ENCODE data around the gene OLFML2B. TPM values are rescaled to one million over a fixed set of nuclear protein-coding genes. Genes with fewer than 3 reads are reported as not detected.

Gene OLFML2B
- polyA plus RNA-seq, 1 of the 3 experiments (the other 2 are of a cell fraction): 7.3 TPM

GRCh38 chr1:161935264-161935663 lies 88.4 kb downstream of the OLFML2B start (continued):
- TF ChIP-seq MXI1 (IDR thresholded peaks at IDR 0.05; ENCODE audit: low read depth, low read length): no peak
- TF ChIP-seq SMC3 (IDR thresholded peaks at IDR 0.05; ENCODE audit: low read depth, low read length): no peak
- TF ChIP-seq FOXM1 (IDR thresholded peaks at IDR 0.05; ENCODE audit: low read depth): no peak
- TF ChIP-seq EZH2phosphoT487 (IDR thresholded peaks at IDR 0.05; ENCODE audit: borderline replicate concordance, low read depth): no peak
- TF ChIP-seq MEF2A (IDR thresholded peaks at IDR 0.05; ENCODE audit: borderline replicate concordance, low read depth): no peak
- TF ChIP-seq REST (IDR thresholded peaks at IDR 0.05; ENCODE audit: low read depth, low read length): no peak
- TF ChIP-seq TAF1 (IDR thresholded peaks at IDR 0.05; ENCODE audit: borderline replicate concordance, low read depth, low read length): no peak
- no peak for TF ChIP-seq USF2 (IDR thresholded peaks at IDR 0.05; ENCODE audit: borderline replicate concordance, low read depth, low read length)
- TF ChIP-seq, protein P1, sequence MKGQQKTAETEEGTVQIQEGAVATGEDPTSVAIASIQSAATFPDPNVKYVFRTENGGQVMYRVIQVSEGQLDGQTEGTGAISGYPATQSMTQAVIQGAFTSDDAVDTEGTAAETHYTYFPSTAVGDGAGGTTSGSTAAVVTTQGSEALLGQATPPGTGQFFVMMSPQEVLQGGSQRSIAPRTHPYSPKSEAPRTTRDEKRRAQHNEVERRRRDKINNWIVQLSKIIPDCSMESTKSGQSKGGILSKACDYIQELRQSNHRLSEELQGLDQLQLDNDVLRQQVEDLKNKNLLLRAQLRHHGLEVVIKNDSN (IDR thresholded peaks at IDR 0.05; ENCODE audit: borderline replicate concordance, low read depth): no peak
- no peak for TF ChIP-seq RXRA (IDR thresholded peaks at IDR 0.05; ENCODE audit: borderline replicate concordance, low read depth)

GRCh38 chr1:161933592-161934588 lies 89.8 kb downstream of the OLFML2B start:
- Histone ChIP-seq H3K4me2 (no peak overlapping the region), H3K27ac (ENCODE audit: low read depth in 2 of 2, low read length in 1 of 2) (no peak overlapping the region), H3K9me2 (no peaks in the 10 kb centered on the region), H3K9me3 (no peaks in the 10 kb centered on the region), H3K9ac (no peak overlapping the region), H3K79me2 (ENCODE audit: insufficient read depth) (no peaks in the 10 kb centered on the region), H3K4me3 (ENCODE audit: low read depth in 2 of 2, low read length in 1 of 2) (no peak overlapping the region), H3K27me3 (ENCODE audit: insufficient read depth) (no peaks in the 10 kb centered on the region), H3K36me3 (replicated peaks in 1 of 2; ENCODE audit: control insufficient read depth in 1 of 2, insufficient read depth in 2 of 2, low read length in 1 of 2) (peaks cover 0 to 2% of the 10 kb centered on the region in 2 experiments), H3F3A (replicated peaks; ENCODE audit: insufficient read depth) (peaks cover 20% of the 10 kb centered on the region), H3K4me1 (ENCODE audit: control insufficient read depth in 1 of 2, insufficient read depth in 2 of 2, low read depth in 1 of 2, low read length in 1 of 2) (peaks cover 5 to 15% of the 10 kb centered on the region in 2 experiments), H2AFZ (ENCODE audit: low read depth) (no peak overlapping the region), H4K20me1 (ENCODE audit: insufficient read depth) (no peaks in the 10 kb centered on the region)
- no peak for DNase-seq
- WGBS (ENCODE audit: low lambda C conversion rate): 86% methylated on average over 6 of the region's 6 CpGs
- TF ChIP-seq FOXM1 (IDR thresholded peaks at IDR 0.05; ENCODE audit: low read depth) (no peak), SMC3 (IDR thresholded peaks at IDR 0.05; ENCODE audit: low read depth, low read length) (no peak), ELF1 (IDR thresholded peaks at IDR 0.05) (no peak)
- ChIA-PET POLR2A (no interaction called here), CTCF (no interaction called here)

Other genes starting within 250 kb of the OLFML2B start
- 0.03 TPM in 2 replicates for gene NOS1AP, start 45.8 kb upstream of the OLFML2B start, polyA plus RNA-seq (2012; rRNA removed)

Data from SK-N-SH (cell line).